ENCODE results near the gene ZNF488.

DNA sequence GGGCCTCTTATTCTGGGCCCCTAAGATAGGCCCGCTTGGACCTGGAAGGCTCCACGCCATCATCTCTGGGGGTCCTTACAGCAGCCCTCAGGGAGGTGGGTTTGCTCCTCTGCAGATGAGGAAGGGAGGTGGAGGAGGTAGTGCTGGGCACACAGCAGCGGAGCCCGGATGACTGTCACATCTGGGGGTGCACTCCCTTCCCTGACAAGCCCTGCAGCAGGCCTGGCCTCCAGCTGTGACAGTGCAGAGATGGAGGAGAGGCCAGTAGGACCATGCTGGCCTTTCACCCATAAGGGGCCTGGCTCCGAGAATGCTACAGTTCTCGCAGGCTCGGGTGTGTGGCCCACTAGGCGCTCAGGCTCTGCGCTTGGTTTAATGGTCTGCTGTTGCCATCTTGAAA lies 52.6 kb downstream of the ZNF488 start:
- TF ChIP-seq, protein P1, sequence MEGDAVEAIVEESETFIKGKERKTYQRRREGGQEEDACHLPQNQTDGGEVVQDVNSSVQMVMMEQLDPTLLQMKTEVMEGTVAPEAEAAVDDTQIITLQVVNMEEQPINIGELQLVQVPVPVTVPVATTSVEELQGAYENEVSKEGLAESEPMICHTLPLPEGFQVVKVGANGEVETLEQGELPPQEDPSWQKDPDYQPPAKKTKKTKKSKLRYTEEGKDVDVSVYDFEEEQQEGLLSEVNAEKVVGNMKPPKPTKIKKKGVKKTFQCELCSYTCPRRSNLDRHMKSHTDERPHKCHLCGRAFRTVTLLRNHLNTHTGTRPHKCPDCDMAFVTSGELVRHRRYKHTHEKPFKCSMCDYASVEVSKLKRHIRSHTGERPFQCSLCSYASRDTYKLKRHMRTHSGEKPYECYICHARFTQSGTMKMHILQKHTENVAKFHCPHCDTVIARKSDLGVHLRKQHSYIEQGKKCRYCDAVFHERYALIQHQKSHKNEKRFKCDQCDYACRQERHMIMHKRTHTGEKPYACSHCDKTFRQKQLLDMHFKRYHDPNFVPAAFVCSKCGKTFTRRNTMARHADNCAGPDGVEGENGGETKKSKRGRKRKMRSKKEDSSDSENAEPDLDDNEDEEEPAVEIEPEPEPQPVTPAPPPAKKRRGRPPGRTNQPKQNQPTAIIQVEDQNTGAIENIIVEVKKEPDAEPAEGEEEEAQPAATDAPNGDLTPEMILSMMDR (IDR thresholded peaks at IDR 0.05): no peak
- TF ChIP-seq EP300 (IDR thresholded peaks at IDR 0.05) (no peak), POLR2AphosphoS5 (IDR thresholded peaks at IDR 0.05) (no peak)
